Measurements from ENCODE around the gene PRDM5. TPM values are rescaled to one million over a fixed set of nuclear protein-coding genes. Genes with fewer than 3 reads are reported as not detected.

Gene PRDM5
- total RNA-seq, 1 donor from 2014 or later, result 5.2 TPM

GRCh38 chr4:120861852-120862251 is 60.7 kb downstream of the PRDM5 start:
- no peak for DNase-seq (ENCODE audit: low read depth)
- H3K4me3 ChIP-seq (ENCODE audit: low read depth, low read length), result no peak overlapping the region
- TF ChIP-seq CTCF (conservative IDR thresholded peaks at IDR 0.05; ENCODE audit: low read depth, low read length), result no peak

GRCh38 chr4:120858776-120859175 is 63.8 kb downstream of the PRDM5 start:
- TF ChIP-seq CTCF (conservative IDR thresholded peaks at IDR 0.05; ENCODE audit: low read depth, low read length), result no peak
- DNase-seq (ENCODE audit: low read depth), result no peak
- H3K4me3 ChIP-seq (ENCODE audit: low read depth, low read length), result no peak overlapping the region

- no peak overlapping the region for H3K4me3 ChIP-seq (ENCODE audit: low read depth, low read length)
- no peak for DNase-seq (ENCODE audit: low read depth)
- TF ChIP-seq CTCF (conservative IDR thresholded peaks at IDR 0.05; ENCODE audit: low read depth, low read length), result no peak
These were observed 65.2 kb downstream of the PRDM5 start for GRCh38 chr4:120857312-120857711.

GRCh38 chr4:120856294-120856693 is 66.2 kb downstream of the PRDM5 start:
- H3K4me3 ChIP-seq (ENCODE audit: low read depth, low read length), result no peak overlapping the region
- DNase-seq (ENCODE audit: low read depth), result no peak
- no peak for TF ChIP-seq CTCF (conservative IDR thresholded peaks at IDR 0.05; ENCODE audit: low read depth, low read length)

GRCh38 chr4:120855307-120856001 is 67.1 kb downstream of the PRDM5 start:
- H3K4me3 ChIP-seq (ENCODE audit: low read depth, low read length), result no peak overlapping the region
- DNase-seq (ENCODE audit: low read depth), result no peak
- TF ChIP-seq CTCF (conservative IDR thresholded peaks at IDR 0.05; ENCODE audit: low read depth, low read length), result no peak

- no peak for TF ChIP-seq CTCF (conservative IDR thresholded peaks at IDR 0.05; ENCODE audit: low read depth, low read length)
- no peak overlapping the region for H3K4me3 ChIP-seq (ENCODE audit: low read depth, low read length)
- DNase-seq (ENCODE audit: low read depth), result no peak
These were observed 69.2 kb downstream of the PRDM5 start for GRCh38 chr4:120853161-120853935.
